ENCODE results near the gene MAN1C1.

MAN1C1 gene

DNA sequence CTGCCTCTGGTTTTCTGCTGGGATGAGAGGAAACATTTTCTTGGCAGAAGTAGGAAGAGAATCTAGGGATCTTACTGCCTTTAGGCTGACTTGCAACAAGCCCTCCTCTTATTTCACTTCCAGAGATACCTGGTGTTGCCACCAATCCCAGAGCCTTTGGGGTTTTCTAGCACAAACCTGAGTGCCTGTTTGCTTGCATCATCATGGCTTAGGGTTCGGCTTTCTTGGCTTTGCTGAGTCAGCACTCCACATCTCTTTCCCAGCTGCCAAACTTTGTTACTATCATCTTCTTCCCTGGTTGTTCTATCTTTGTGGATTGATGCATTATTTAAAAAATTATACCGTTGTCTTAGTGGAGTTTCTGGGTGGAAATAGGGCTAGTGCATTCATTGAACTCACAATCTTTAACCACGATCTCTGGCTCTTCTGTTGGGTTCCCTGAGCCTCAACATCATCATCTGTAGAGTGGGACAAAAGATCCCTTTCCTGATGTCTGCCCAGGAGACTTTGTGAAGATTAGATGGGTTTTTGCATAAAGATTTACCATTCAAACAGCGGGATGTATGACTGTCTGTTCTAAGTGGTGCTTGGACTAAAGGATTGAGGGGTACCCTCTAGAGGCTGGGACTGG is 106.8 kb downstream of the MAN1C1 start:
- no peak for DNase-seq

DNA sequence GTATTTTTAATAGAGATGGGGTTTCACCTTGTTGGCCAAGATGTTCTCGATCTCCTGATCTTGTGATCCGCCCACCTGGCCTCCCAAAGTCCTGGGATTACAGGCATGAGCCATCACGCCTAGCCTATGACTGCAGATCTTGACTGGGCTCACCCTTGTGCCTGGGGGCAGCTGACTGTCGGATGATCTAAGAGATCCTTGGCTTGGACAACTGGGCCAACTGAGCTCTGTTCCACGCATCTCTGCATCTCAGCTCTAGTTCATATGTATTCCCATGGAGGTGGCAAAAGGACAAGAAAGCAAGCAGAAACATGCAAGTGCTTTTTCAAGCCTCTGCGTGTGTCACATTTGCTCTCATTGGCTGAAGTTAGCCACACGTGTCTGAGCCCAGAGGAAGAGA is 107.6 kb downstream of the MAN1C1 start:
- no peak for DNase-seq

DNA sequence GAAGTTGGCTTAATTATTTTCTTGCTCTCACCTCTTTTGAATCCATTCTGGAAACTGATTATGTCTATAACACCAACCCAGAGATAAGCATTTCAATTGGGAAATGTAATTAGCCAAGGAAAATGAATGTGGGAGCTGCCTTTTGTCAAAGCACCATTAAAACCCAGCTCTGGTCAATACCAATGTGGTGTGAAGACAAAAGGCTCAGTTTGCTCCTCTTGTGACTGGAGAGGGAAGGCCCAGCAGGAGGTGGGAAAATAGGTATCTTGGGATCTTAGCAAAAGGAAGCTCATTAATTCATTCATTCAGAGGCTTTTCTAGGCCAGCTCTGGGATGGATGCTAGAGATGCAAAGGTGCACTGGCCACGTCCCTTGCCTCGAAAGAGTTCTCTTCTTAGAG is 108.4 kb downstream of the MAN1C1 start:
- DNase-seq, result no peak

GRCh38 chr1:25725482-25725881 is 108.9 kb downstream of the MAN1C1 start:
- no peak for DNase-seq

GRCh38 chr1:25727088-25727487 is 110.5 kb downstream of the MAN1C1 start:
- DNase-seq, result no peak

GRCh38 chr1:25727635-25728286 is 111.2 kb downstream of the MAN1C1 start:
- peak; percentile 63 for DNase-seq

GRCh38 chr1:25728301-25728935 is 111.8 kb downstream of the MAN1C1 start:
- peak; percentile 15 for DNase-seq

DNA sequence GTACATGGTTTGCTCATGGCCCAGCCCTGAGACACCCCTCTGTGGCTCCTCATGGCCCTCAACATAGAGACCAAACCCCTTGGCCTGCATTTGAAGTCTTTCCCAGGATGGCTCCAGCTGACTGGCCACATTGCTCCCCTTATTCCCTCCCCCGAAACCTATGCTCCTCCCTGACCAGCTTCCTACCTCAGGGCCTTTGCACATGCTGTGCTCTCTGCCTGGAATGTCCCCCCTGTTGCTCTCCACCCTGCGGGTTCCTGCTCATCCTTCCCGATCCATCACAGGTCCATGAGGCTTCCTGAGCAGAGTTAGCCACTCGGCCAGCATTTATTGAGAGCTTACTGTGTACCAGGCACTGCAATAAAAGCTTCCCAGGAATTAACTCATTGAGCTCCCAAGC is 112.5 kb downstream of the MAN1C1 start:
- DNase-seq, result peak; percentile 8

GRCh38 chr1:25729790-25730644 is 113.4 kb downstream of the MAN1C1 start:
- peak; percentile 39 for DNase-seq

- DNase-seq, result peak; percentile 13
Measured at GRCh38 chr1:25731148-25731547, 114.6 kb downstream of the MAN1C1 start.

GRCh38 chr1:25731626-25732370 is 115.2 kb downstream of the MAN1C1 start:
- peak; percentile 16 for DNase-seq

DNA sequence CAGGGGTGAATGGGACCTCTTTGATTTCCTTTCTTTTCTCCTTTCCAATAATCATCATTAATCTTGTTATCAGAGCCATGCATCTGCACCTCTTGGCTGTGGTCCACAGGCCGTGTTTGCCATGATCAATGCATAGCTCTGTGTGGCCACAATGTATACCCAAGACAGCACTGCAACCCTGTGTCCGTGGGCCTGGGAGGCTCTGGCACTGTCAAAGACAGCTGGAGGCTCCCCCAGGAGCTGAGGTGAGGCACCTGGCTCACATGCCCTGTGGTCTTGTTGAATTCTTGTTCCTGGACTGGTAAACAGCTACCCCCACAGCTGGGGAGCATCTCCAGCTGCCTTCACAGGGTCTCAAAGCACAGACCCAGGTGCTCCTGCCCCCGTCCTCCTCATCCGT is 116.2 kb downstream of the MAN1C1 start:
- DNase-seq, result peak; percentile 19

- no peak for DNase-seq
Measured at GRCh38 chr1:25733271-25733670, 116.7 kb downstream of the MAN1C1 start.

GRCh38 chr1:25734991-25735390 is 118.4 kb downstream of the MAN1C1 start:
- DNase-seq, result peak; percentile 10

DNA sequence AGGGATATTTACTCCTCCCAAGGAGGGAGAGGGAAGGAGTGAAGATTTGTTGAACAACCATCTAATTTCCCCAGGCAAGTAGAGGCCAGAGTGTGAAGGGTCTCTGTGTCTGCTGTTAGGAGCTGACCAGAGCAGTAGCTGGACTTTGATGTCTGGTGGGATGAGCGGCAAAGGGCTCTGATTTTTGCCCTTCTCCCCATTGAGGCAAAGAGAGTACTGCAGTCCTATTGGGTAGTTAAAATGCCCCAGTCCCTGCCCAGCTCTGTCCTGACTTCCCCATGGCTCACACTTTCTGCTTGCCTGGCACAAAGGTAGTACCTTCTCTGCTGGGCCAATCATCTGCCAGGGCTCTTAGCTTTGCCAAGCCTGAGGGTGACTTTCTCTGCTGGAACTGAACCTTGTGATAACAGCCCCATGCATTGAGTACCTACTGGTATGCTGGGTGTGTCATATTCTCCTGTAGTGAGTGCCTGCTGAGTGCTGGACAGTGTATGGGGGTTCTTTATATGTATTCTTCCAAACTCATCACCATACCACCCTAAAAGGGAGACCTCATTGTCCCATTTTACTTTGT is 119.5 kb downstream of the MAN1C1 start:
- peak; percentile 16 for DNase-seq

- DNase-seq, result peak; percentile 73
Measured at GRCh38 chr1:25737130-25737529, 120.5 kb downstream of the MAN1C1 start.

DNA sequence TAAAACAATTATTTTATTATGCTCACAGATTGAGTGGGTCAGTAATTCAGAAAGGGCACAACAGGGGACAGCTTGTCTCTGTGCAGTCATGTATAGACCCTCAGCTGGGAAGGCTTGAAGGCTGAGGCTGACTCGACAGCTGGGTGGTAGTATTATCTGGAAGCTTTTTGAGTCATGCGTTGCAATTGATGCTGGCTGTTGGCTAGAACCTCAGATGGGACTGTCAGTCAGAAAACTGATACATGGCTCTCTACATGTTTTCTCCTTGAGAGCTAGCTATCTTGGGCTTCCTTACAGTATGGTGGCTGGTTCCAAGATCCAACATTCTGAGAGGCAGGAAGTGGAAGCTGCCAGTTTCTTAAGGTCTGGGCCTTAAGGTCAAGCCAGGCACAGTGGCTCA is 121.9 kb downstream of the MAN1C1 start:
- peak; percentile 37 for DNase-seq

DNA sequence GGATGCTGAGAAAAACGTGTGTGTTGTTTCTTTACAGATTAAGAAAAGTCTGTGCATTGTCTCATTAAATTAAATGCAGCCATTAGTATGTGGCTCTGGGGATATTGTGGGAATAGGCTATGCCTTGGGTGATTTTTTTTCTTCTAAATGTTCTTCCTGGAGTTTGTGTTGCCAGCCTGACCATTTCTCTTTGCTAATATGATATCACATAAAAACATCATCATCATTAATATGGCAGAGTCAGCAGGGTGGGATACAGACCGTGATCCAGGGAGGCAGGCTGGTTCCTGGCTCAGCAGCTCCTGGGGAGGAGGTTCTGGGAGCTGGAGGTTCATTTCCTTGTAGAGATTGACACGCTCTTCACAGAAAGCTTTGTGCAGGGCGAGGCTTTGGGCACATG is 122.8 kb downstream of the MAN1C1 start:
- no peak for DNase-seq

- peak; percentile 6 for DNase-seq
Measured at GRCh38 chr1:25740071-25740470, 123.5 kb downstream of the MAN1C1 start.

GRCh38 chr1:25742316-25742715 is 125.7 kb downstream of the MAN1C1 start:
- DNase-seq, result peak; percentile 29

GRCh38 chr1:25743164-25744139 is 126.9 kb downstream of the MAN1C1 start:
- DNase-seq, result peak; percentile 76
